HEK293T (cell line): ENCODE data around the gene FOCAD.
"Not testable (repeated sequence)": the region's sequence is repeated elsewhere in the genome, so short reads cannot be mapped to it uniquely, and the experiment has no call there.

ENCODE experiments used
- CTCF ChIA-PET: fragments of 350-600 bp; formaldehyde crosslinking; extraction: SDS; loops from one replicate; lab custom pipeline; 2021; ENCODE audit warnings: antibody characterized with exemption, inconsistent platforms; lab: Yijun Ruan, JAX
- POLR2A ChIA-PET: fragments of 350-600 bp; formaldehyde crosslinking; extraction: SDS; loops from one replicate; lab custom pipeline; 2020; ENCODE audit warnings: antibody characterized with exemption, inconsistent platforms; lab: Yijun Ruan, JAX
- DNase-seq: peaks from one replicate; pipeline ENCODE4 v3.0.0; 2012; ENCODE audit warnings: mixed read lengths; ENCODE audit errors: extremely low spot score
- ARNT ChIP-seq: fragments of 450-650 bp; IDR thresholded peaks from 2 replicates; pipeline ENCODE4 v1.6.1; 2017; ENCODE audit warnings: mild to moderate bottlenecking
- BHLHE40 ChIP-seq: fragments of 450-650 bp; IDR thresholded peaks from 2 replicates; pipeline ENCODE4 v1.6.1; 2016; ENCODE audit warnings: mild to moderate bottlenecking, moderate library complexity, borderline replicate concordance
- CTBP1 ChIP-seq: fragments of 450-650 bp; IDR thresholded peaks from 2 replicates; pipeline ENCODE4 v1.6.1; 2016; ENCODE audit warnings: borderline replicate concordance
- ELF4 ChIP-seq: fragments of 450-650 bp; IDR thresholded peaks from 2 replicates; pipeline ENCODE4 v1.6.1; 2017; ENCODE audit warnings: antibody characterized with exemption
- FOXA1 ChIP-seq: fragments of 450-650 bp; IDR thresholded peaks from 2 replicates; pipeline ENCODE4 v1.6.1; 2016; ENCODE audit warnings: mild to moderate bottlenecking
- FOXK2 ChIP-seq: fragments of 450-650 bp; IDR thresholded peaks from 2 replicates; pipeline ENCODE4 v1.6.1; 2016; ENCODE audit warnings: mild to moderate bottlenecking
- FOXM1 ChIP-seq: fragments of 450-650 bp; IDR thresholded peaks from 2 replicates; pipeline ENCODE4 v1.6.1; 2017; ENCODE audit warnings: mild to moderate bottlenecking, borderline replicate concordance
- HDGF ChIP-seq: fragments of 450-650 bp; IDR thresholded peaks from 2 replicates; pipeline ENCODE4 v1.6.1; 2017; ENCODE audit warnings: antibody characterized with exemption, borderline replicate concordance
- L3MBTL2 ChIP-seq: fragments of 450-650 bp; conservative IDR thresholded peaks from 2 replicates; pipeline ENCODE4 v1.6.1; 2016; ENCODE audit warnings: mild to moderate bottlenecking
- LEF1 ChIP-seq: fragments of 450-650 bp; IDR thresholded peaks from 2 replicates; pipeline ENCODE4 v1.6.1; 2017; ENCODE audit warnings: mild to moderate bottlenecking, borderline replicate concordance
- NFRKB ChIP-seq: fragments of 450-650 bp; IDR thresholded peaks from 2 replicates; pipeline ENCODE4 v1.6.1; 2016; ENCODE audit warnings: mild to moderate bottlenecking, moderate library complexity
- PKNOX1 ChIP-seq: fragments of 450-650 bp; IDR thresholded peaks from 2 replicates; pipeline ENCODE4 v1.6.1; 2016
- SP1 ChIP-seq: fragments of 450-650 bp; IDR thresholded peaks from 2 replicates; pipeline ENCODE4 v1.6.1; 2017
- SUZ12 ChIP-seq: fragments of 450-650 bp; IDR thresholded peaks from 2 replicates; pipeline ENCODE4 v1.6.1; 2016; ENCODE audit warnings: mild to moderate bottlenecking
- TARDBP ChIP-seq: fragments of 450-650 bp; IDR thresholded peaks from 2 replicates; pipeline ENCODE4 v1.6.1; 2016
- ZNF384 ChIP-seq: fragments of 450-650 bp; IDR thresholded peaks from 2 replicates; pipeline ENCODE4 v1.6.1; 2016

The FOCAD gene

GRCh38 chr9:20945856-20946255 is 261.8 kb downstream of the FOCAD start:
- ChIA-PET POLR2A (no interaction called here), CTCF (interaction anchor here (0.6 to 0.9 kb wide), 2 partner anchors 321 to 322 kb away, joined by 3 read pairs; no protein-coding TSS in a partner anchor)
- DNase-seq: no peak
- TF ChIP-seq SUZ12: no peak
- TF ChIP-seq SP1: no peak
- TF ChIP-seq LEF1: no peak
- TF ChIP-seq PKNOX1: no peak
- no peak for TF ChIP-seq BHLHE40
- TF ChIP-seq FOXK2: no peak
- no peak for TF ChIP-seq NFRKB
- no peak for TF ChIP-seq ELF4
- TF ChIP-seq FOXA1: no peak
- TF ChIP-seq TARDBP: no peak
- no peak for TF ChIP-seq ARNT
- no peak for TF ChIP-seq L3MBTL2

- no peak for DNase-seq
- ChIA-PET CTCF (interaction anchor here (0.7 kb wide), 1 partner anchor 9 kb away, joined by 4 read pairs; no protein-coding TSS in a partner anchor), POLR2A (no interaction called here)
- TF ChIP-seq BHLHE40 (no peak), ELF4 (no peak), FOXM1 (no peak), CTBP1 (no peak), TARDBP (no peak), SUZ12 (no peak), FOXK2 (no peak), PKNOX1 (no peak), L3MBTL2 (no peak), ARNT (no peak), HDGF (no peak), SP1 (no peak), LEF1 (no peak), ZNF384 (no peak), NFRKB (no peak), FOXA1 (no peak)
Observed at GRCh38 chr9:20948703-20949102, 264.6 kb downstream of the FOCAD start.

GRCh38 chr9:20950707-20951106 is 266.6 kb downstream of the FOCAD start:
- DNase-seq: no peak
- ChIA-PET CTCF (no interaction called here), POLR2A (no interaction called here)
- TF ChIP-seq FOXK2 (no peak), SUZ12 (no peak), CTBP1 (no peak), FOXM1 (no peak), TARDBP (no peak), ZNF384 (no peak), HDGF (no peak), BHLHE40 (no peak), LEF1 (no peak), FOXA1 (no peak), ARNT (no peak), L3MBTL2 (no peak), PKNOX1 (no peak), ELF4 (no peak), SP1 (no peak), NFRKB (no peak)

- DNase-seq: no peak
- ChIA-PET CTCF (no interaction called here), POLR2A (no interaction called here)
- TF ChIP-seq CTBP1: no peak
- no peak for TF ChIP-seq NFRKB
- no peak for TF ChIP-seq PKNOX1
- no peak for TF ChIP-seq HDGF
- TF ChIP-seq ELF4: no peak
- no peak for TF ChIP-seq SP1
Observed at GRCh38 chr9:20962536-20963225, 278.6 kb downstream of the FOCAD start.

GRCh38 chr9:20972684-20973083 is 288.6 kb downstream of the FOCAD start:
- POLR2A ChIA-PET: no interaction called here
- CTCF ChIA-PET: no interaction called here
- TF ChIP-seq FOXA1: no peak
- TF ChIP-seq FOXK2: no peak
- no peak for TF ChIP-seq LEF1
- no peak for TF ChIP-seq TARDBP

GRCh38 chr9:20973246-20973947 is 289.3 kb downstream of the FOCAD start:
- POLR2A ChIA-PET, DNase-seq, CTCF ChIA-PET: not testable (repeated sequence)

More at GRCh38 chr9:20972684-20973083, 288.6 kb downstream of the FOCAD start:
- DNase-seq: no peak

- DNase-seq, CTCF ChIA-PET, POLR2A ChIA-PET: not testable (repeated sequence)
Observed at GRCh38 chr9:20974191-20974938, 290.3 kb downstream of the FOCAD start.
